K562 (cell line): ENCODE measurements around the gene TMEM222. TPM values are rescaled to one million over a fixed set of nuclear protein-coding genes. Genes with fewer than 3 reads are reported as not detected.

Source experiments
- CHD7 ChIP-seq: fragments of 200-600 bp; sonication (generic); IDR thresholded peaks from one replicate; pipeline ENCODE4 v1.6.1; 2012; ENCODE audit warnings: mild to moderate bottlenecking, low read depth, low read length, inconsistent platforms
- ERF ChIP-seq: fragments of 450-650 bp; formaldehyde crosslinking; IDR thresholded peaks from 2 replicates; pipeline ENCODE4 v1.4.0; 2020; ENCODE audit warnings: mild to moderate bottlenecking, mixed read lengths
- HNRNPK ChIP-seq: fragments of 200-400 bp; formaldehyde crosslinking; IDR thresholded peaks from one replicate; pipeline ENCODE4 v1.6.1; 2018; ENCODE audit warnings: mild to moderate bottlenecking, low read depth, low read length; ENCODE audit not compliant: poor library complexity, severe bottlenecking
- IRF1 ChIP-seq: sonication (generic); formaldehyde crosslinking; IDR thresholded peaks from 2 replicates; pipeline ENCODE4 v1.8.0; 2022; ENCODE audit warnings: missing genetic modification reagents, mild to moderate bottlenecking, borderline replicate concordance
- KLF16 ChIP-seq: IDR thresholded peaks from 2 replicates; pipeline ENCODE4 v1.6.1; 2016; ENCODE audit warnings: antibody characterized with exemption
- NRF1 ChIP-seq, 2 experiments: fragments of 450-650 bp; IDR thresholded peaks in 1 of 2; conservative IDR thresholded peaks in 1 of 2; 2 replicates each; pipeline ENCODE4 v1.6.1; 2014; ENCODE audit warnings: mild to moderate bottlenecking in 2 of 2
- PREB ChIP-seq: sonication (generic); formaldehyde crosslinking; IDR thresholded peaks from 2 replicates; pipeline ENCODE4 v1.8.1; 2023; ENCODE audit warnings: mild to moderate bottlenecking, missing genetic modification reagents
- TFE3 ChIP-seq: fragments of 450-650 bp; formaldehyde crosslinking; IDR thresholded peaks from 2 replicates; pipeline ENCODE4 v1.4.0; 2020; ENCODE audit warnings: mild to moderate bottlenecking, mixed read lengths
- TRIM24 ChIP-seq, 2 experiments: fragments of 450-650 bp; IDR thresholded peaks; 2 replicates each; pipeline ENCODE4 v1.6.1; 2016
- ZNF512 ChIP-seq: IDR thresholded peaks from 2 replicates; pipeline ENCODE4 v1.6.1; 2016; ENCODE audit warnings: missing genetic modification characterization, missing compliant biosample characterization
- polyA plus RNA-seq, 8 experiments: library from polyadenylated mRNA; depleted of rRNA in 4 of 8; stranded (reverse) in 5 of 8; unstranded in 3 of 8; fragments of >200 nt; fragmentation: Nextera tagmentation in 2 of 8; fragmentation: Illumina TruSeq in 1 of 8; extraction: Ambion mirVana in 2 of 8; extraction: Trizol in 1 of 8; gene quantifications; 2 replicates each; pipeline versions ENCODE4 v1.2.1 to v1.2.3, GENCODE V29; 2011 to 2014; ENCODE audit warnings: inconsistent platforms in 1 of 8, missing spikeins in 1 of 8
- total RNA-seq, 7 experiments: library from RNA; depleted of rRNA in 6 of 7; stranded (reverse); fragments of >200 nt in 6 of 7; fragmentation: Illumina TruSeq in 2 of 7; extraction: Trizol in 2 of 7; gene quantifications; 2 replicates each; pipeline versions ENCODE4 v1.2.1 to v1.2.3, GENCODE V29; 2011 to 2021; ENCODE audit warnings: low replicate concordance in 1 of 7

Gene TMEM222
- total and polyA plus RNA-seq, 9 of the 15 experiments (the other 6 are each of a cell fraction or from before 2014, with no cell fraction given), result 6.9 to 48.0 (median 32.8) TPM

GRCh38 chr1:27365372-27366112, 43.6 kb downstream of the TMEM222 start (continued):
- TF ChIP-seq TFE3 (no peak), CHD7 (no peak), KLF16 (no peak), NRF1 (conservative IDR thresholded peaks at IDR 0.05 in 1 of 2, IDR thresholded peaks at IDR 0.05 in 1 of 2) (no peak), PREB (CRISPR knock-in tag) (no peak), IRF1 (no peak), HNRNPK (no peak), ZNF512 (no peak), ERF (no peak), TRIM24 (IDR thresholded peaks at IDR 0.05) (no peak)
